GM12878 (cell line): ENCODE measurements around the gene ZNF260. TPM values are rescaled to one million over a fixed set of nuclear protein-coding genes. Genes with fewer than 3 reads are reported as not detected.

ENCODE experiments used
- ATAC-seq: fragments of 200-7000 bp; cut with Tn5 transposase; 3 replicates; pipeline ENCODE4 v1.9.1; 2020; ENCODE audit warnings: mild to moderate bottlenecking, moderate library complexity
- BruUV-seq: library from RNA; stranded (reverse); fragments of 400-500 nt; replicated peaks from 2 replicates; lab custom pipeline; 2021; lab: Mats Ljungman, UMichigan
- CTCF ChIA-PET: fragments of 300-600 bp; sonication (Branson Sonifier 250); formaldehyde crosslinking; extraction: SDS; loops from one replicate; lab custom pipeline; 2021; ENCODE audit warnings: inconsistent platforms; lab: Yijun Ruan, JAX
- POLR2A ChIA-PET: fragments of 350-600 bp; formaldehyde crosslinking; extraction: SDS; loops from one replicate; lab custom pipeline; 2021; ENCODE audit warnings: inconsistent platforms; lab: Charles Lee
- RAD21 ChIA-PET: fragments of 300-600 bp; sonication (Branson Sonifier 250); formaldehyde crosslinking; loops from one replicate; lab custom pipeline; 2023; ENCODE audit warnings: antibody characterized with exemption; ENCODE audit not compliant: unreplicated experiment; lab: Charles Lee
- SMC1A ChIA-PET: fragments of 300-600 bp; sonication (Branson Sonifier 250); formaldehyde crosslinking; loops from one replicate; lab custom pipeline; 2023; ENCODE audit not compliant: unreplicated experiment, uncharacterized antibody; lab: Charles Lee
- DNase-seq: peaks from one replicate; pipeline ENCODE4 v3.0.0-alpha.2; 2011; ENCODE audit warnings: low read depth, low spot score
- FAIRE-seq: peaks from 3 replicates; lab custom pipeline; 2011; peaks lifted over from hg19 to GRCh38; lab: Jason Lieb, UNC
- H2AFZ ChIP-seq: 2 replicates; pipeline ENCODE4 v1.6.0; 2011; ENCODE audit warnings: low read depth, low read length, control low read depth; ENCODE audit not compliant: control insufficient read depth
- H3K27ac ChIP-seq: 2 replicates; pipeline ENCODE4 v1.5.1; 2011; ENCODE audit warnings: control low read depth; ENCODE audit not compliant: control insufficient read depth, insufficient read depth
- H3K27me3 ChIP-seq, 2 experiments: replicated peaks in 1 of 2; 2 replicates each; pipeline versions ENCODE4 v1.6.0 to v1.6.1; 2011; ENCODE audit warnings: low read length in 1 of 2; ENCODE audit not compliant: control insufficient read depth in 2 of 2, insufficient read depth in 2 of 2
- H3K36me3 ChIP-seq, 2 experiments: 2 replicates each; pipeline ENCODE4 v1.5.1; 2011; ENCODE audit warnings: low read length in 1 of 2; ENCODE audit not compliant: control insufficient read depth in 2 of 2, insufficient read depth in 2 of 2
- H3K4me1 ChIP-seq: 2 replicates; pipeline ENCODE4 v1.6.1; 2011; ENCODE audit warnings: mild to moderate bottlenecking, low read length, moderate library complexity, mixed read lengths; ENCODE audit not compliant: control insufficient read depth, insufficient read depth
- H3K4me2 ChIP-seq: 2 replicates; pipeline ENCODE4 v1.6.0; 2011; ENCODE audit warnings: control low read depth; ENCODE audit not compliant: control insufficient read depth, insufficient read depth
- H3K4me3 ChIP-seq: fragments of 200-600 bp; sonication (generic); 2 replicates; pipeline ENCODE4 v1.5.1; 2016
- H3K79me2 ChIP-seq: 2 replicates; pipeline ENCODE4 v1.6.0; 2011; ENCODE audit warnings: low read length; ENCODE audit not compliant: control insufficient read depth, insufficient read depth
- H3K9ac ChIP-seq: 2 replicates; pipeline ENCODE4 v1.8.0; 2011; ENCODE audit warnings: low read length, control low read depth, mixed read lengths; ENCODE audit not compliant: control insufficient read depth, insufficient read depth
- H3K9me3 ChIP-seq: replicated peaks from 3 replicates; pipeline ENCODE4 v1.5.1; 2011; ENCODE audit warnings: mild to moderate bottlenecking, low read length; ENCODE audit not compliant: control insufficient read depth, insufficient read depth
- H4K20me1 ChIP-seq: 2 replicates; pipeline ENCODE4 v1.6.0; 2011; ENCODE audit not compliant: control insufficient read depth, insufficient read depth
- PML ChIP-seq: IDR thresholded peaks from 2 replicates; pipeline ENCODE4 v1.6.1; 2012; ENCODE audit warnings: low read length, inconsistent platforms
- YY1 ChIP-seq: IDR thresholded peaks from 2 replicates; pipeline ENCODE4 v1.6.1; 2011; ENCODE audit warnings: low read depth, mild to moderate bottlenecking, low read length
- WGBS: methylation state at CpG from one replicate; pipeline ENCODE4 v1.1.6; 2016; ENCODE audit warnings: low lambda C conversion rate; ENCODE audit not compliant: insufficient replicate concordance, insufficient coverage; ENCODE audit errors: missing lambda C conversion rate; 5-methylcytosine and 5-hydroxymethylcytosine counted together
- in situ Hi-C: fragments of 300-500 bp; cut with MboI; formaldehyde crosslinking; loops from 9 replicates; pipeline ENCODE4 v1.14.3; 2018; ENCODE audit warnings: mixed read lengths
- intact Hi-C: fragments of 100-400 bp; cut with micrococcal nuclease; formaldehyde crosslinking; loops from one replicate; pipeline ENCODE4 v1.14.2; 2022; ENCODE audit not compliant: unreplicated experiment
- polyA plus RNA-seq, 11 experiments: library from polyadenylated mRNA; depleted of rRNA in 4 of 11; unstranded in 6 of 11; stranded (reverse) in 5 of 11; fragments of >200 nt; fragmentation: Nextera tagmentation in 4 of 11; fragmentation: Illumina TruSeq in 1 of 11; extraction: Ambion mirVana in 4 of 11; extraction: Trizol in 1 of 11; gene quantifications; 1 replicate in 1 of 11; 2 replicates in 10 of 11; pipeline versions ENCODE4 v1.2.1 to v1.2.3, GENCODE V29; 2011 to 2016; ENCODE audit warnings: inconsistent platforms in 2 of 11, missing spikeins in 2 of 11, low read depth in 1 of 11
- total RNA-seq, 4 experiments: library from RNA; depleted of rRNA in 3 of 4; stranded (reverse); fragments of >200 nt in 3 of 4; fragmentation: Illumina TruSeq in 1 of 4; extraction: Trizol in 1 of 4; gene quantifications; 2 replicates each; pipeline versions ENCODE4 v1.2.1 to v1.2.3, GENCODE V29; 2013 to 2021

Gene ZNF260
- total and polyA plus RNA-seq, 10 of the 15 experiments (the other 5 are each of a cell fraction or from before 2014, with no cell fraction given): 1.9 to 9.7 (median 7.1) TPM

DNA sequence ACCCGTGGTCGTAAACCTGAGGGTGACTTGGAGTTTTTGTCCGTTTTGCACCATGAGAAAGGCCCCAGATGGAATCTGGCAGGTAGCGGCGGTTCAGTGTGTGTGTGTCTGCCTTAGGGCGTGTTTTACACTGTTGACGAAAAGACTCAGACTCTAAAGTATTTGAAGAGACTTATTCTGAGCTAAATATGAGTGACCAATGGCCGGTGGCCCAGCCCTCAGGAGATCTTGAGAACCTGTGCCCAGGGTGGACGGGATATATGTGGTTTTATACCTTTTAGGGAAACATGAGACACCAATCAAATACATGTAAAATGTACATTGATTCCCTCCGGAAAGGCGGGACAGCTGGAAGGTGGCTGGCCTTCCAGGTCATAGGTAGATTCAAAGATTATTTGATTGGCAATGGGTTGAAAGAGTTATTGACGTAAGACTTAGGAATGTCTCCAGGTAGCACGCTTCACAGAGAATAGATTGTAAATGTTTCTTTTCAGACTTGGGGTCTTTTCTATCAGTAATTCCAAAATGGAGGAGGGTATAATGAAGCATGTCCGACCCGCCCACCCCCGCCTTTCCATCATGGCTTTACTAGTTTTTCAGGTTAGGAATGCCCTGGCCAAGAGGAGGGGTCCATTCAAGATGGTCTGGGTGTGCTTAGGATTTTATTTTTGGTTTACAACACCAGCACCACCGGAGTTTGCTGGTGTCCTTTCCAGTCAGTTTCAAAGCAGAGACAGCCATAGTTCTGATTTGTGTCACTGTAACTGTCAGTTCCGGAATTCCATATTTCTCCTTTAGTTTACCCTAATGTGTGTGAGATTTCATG, 46.0 kb upstream of the ZNF260 start:
- WGBS: 46% methylated on average over 15 of the region's 18 CpGs
- Histone ChIP-seq H3K79me2 (peaks cover 22% of the 10 kb centered on the region), H3K9me3 (peaks cover 8% of the 10 kb centered on the region), H3K4me3 (peak overlapping the region; percentile 91), H3K27ac (peak overlapping the region; percentile 87), H2AFZ (peak overlapping the region; percentile 61; the same call in 1 of the 2 replicates), H3K4me2 (peak overlapping the region; percentile 17), H3K27me3 (no peaks in the 10 kb centered on the region), H3K36me3 (peaks cover 0 to 9% of the 10 kb centered on the region in 2 experiments; a peak in 3 of 4 replicates), H3K4me1 (no peaks in the 10 kb centered on the region), H3K9ac (peak overlapping the region; percentile 79), H4K20me1 (no peaks in the 10 kb centered on the region)
- peak; percentile 18 for ATAC-seq
- CTCF ChIA-PET: no interaction called here
- BruUV-seq: TSS peak; percentile 77
- no peak for FAIRE-seq
- POLR2A ChIA-PET: interaction anchor here (1.1 to 1.4 kb wide), 3 partner anchors 47 to 794 kb away, joined by 3 to 4 read pairs (median 3); partner anchors contain the start of gene ZNF345
- RAD21 ChIA-PET: interaction anchor here (1.2 to 1.9 kb wide), 2 partner anchors 30 to 275 kb away, joined by 3 to 13 read pairs; partner anchors contain the start of gene ZNF382
- in situ Hi-C loops (no loop called here), intact Hi-C loops (loop anchor here (1.0 kb wide), 1 partner anchor 46 kb away; the partner anchor contains the start of gene ZNF260)
- DNase-seq: no peak
- TF ChIP-seq PML (no peak), YY1 (0 out of 2 replicates have a peak, but pooled peaks have one; percentile 13)
- SMC1A ChIA-PET: interaction anchor here (0.9 to 1.8 kb wide), 4 partner anchors 30 to 199 kb away, joined by 3 to 5 read pairs (median 4); partner anchors contain the start of genes ZNF260, ZNF382 and ZNF850
